Natural killer cell treated with Interleukin-12 subunit alpha and Interleukin-12 subunit beta and Interleukin-15 and Interleukin-18, amount 100 ng/mL, for 72 hours (primary cell): Measurements from ENCODE around the gene CDK14. TPM values are rescaled to one million over a fixed set of nuclear protein-coding genes. Genes with fewer than 3 reads are reported as not detected.

ENCODE experiments used
- ATAC-seq, 2 donors: fragments of 150-1000 bp; cut with Tn5 transposase in 1 of 2; sonication (Bioruptor Pico), chemical (Tn5 transposase) in 1 of 2; 2 replicates each; pipeline ENCODE4 v1.10.0; 2021
- DNase-seq: peaks from one replicate; pipeline ENCODE4 v3.0.0; 2022; ENCODE audit warnings: low spot score
- H3K27ac Mint-ChIP-seq, 2 donors: 1 replicate in 1 of 2; 2 replicates in 1 of 2; pipeline ENCODE4 v1.8.0; 2022; ENCODE audit warnings: mixed read lengths in 2 of 2, mild to moderate bottlenecking in 1 of 2, moderate library complexity in 1 of 2
- H3K27me3 Mint-ChIP-seq, 2 donors: 1 replicate in 1 of 2; 2 replicates in 1 of 2; pipeline ENCODE4 v1.8.0; 2022; ENCODE audit warnings: mixed read lengths in 2 of 2
- H3K36me3 Mint-ChIP-seq: one replicate; pipeline ENCODE4 v1.8.0; 2022; ENCODE audit warnings: mixed read lengths
- H3K4me1 Mint-ChIP-seq, 2 donors: 1 replicate in 1 of 2; 2 replicates in 1 of 2; pipeline ENCODE4 v1.8.0; 2022; ENCODE audit warnings: low read depth in 2 of 2, mixed read lengths in 2 of 2, mild to moderate bottlenecking in 1 of 2
- H3K4me3 Mint-ChIP-seq: one replicate; pipeline ENCODE4 v1.8.0; 2022; ENCODE audit warnings: mixed read lengths
- H3K9me3 Mint-ChIP-seq: 2 replicates; pipeline ENCODE4 v1.8.0; 2022; ENCODE audit warnings: mixed read lengths
- total RNA-seq, 2 donors: library from RNA; stranded (reverse); gene quantifications; one replicate each; pipeline ENCODE4 v1.2.3, GENCODE V29; 2022

The CDK14 gene
- total RNA-seq, 2 donors from 2014 or later, result 0.76 to 2.8 TPM

GRCh38 chr7:91079487-91079886 is 483.4 kb downstream of the CDK14 start:
- no peaks in the 10 kb centered on the region for H3K4me1 Mint-ChIP-seq
- no peak overlapping the region for H3K4me3 Mint-ChIP-seq
- peaks cover 0 to 2% of the 10 kb centered on the region in 2 donors for H3K27me3 Mint-ChIP-seq
- no peaks in the 10 kb centered on the region for H3K36me3 Mint-ChIP-seq
- DNase-seq (no peak), ATAC-seq (no peak)
- H3K27ac Mint-ChIP-seq, result no peak overlapping the region
- peaks cover 3% of the 10 kb centered on the region for H3K9me3 Mint-ChIP-seq

GRCh38 chr7:91080351-91080750 is 484.2 kb downstream of the CDK14 start:
- H3K27ac Mint-ChIP-seq, result no peak overlapping the region

DNA sequence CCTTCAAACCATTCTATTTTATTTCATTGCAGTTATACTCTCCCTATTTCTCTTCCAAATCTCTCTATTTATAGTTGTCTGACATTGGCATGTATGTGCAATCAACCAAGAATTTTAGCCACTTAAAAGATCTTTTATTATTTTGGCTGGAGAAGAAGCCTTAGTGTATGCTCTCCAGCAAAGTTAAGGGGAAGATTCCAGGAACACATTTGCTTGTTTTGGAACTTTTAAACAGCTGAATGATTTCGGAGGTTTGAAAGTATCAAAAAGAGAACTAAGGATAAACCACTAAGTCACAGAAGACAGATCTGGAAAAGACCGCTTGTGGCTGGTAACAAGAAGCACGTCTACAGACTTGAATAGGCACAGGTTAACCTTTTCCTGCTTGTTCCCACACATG is 485.9 kb downstream of the CDK14 start:
- H3K36me3 Mint-ChIP-seq, result no peaks in the 10 kb centered on the region
- no peak overlapping the region for H3K4me3 Mint-ChIP-seq
- H3K9me3 Mint-ChIP-seq, result peaks cover 2% of the 10 kb centered on the region
- no peaks in the 10 kb centered on the region for H3K4me1 Mint-ChIP-seq
- DNase-seq (no peak), ATAC-seq (no peak)
- no peaks in the 10 kb centered on the region for H3K27me3 Mint-ChIP-seq
- no peak overlapping the region for H3K27ac Mint-ChIP-seq

More at GRCh38 chr7:91080351-91080750, 484.2 kb downstream of the CDK14 start:
- Mint-ChIP-seq H3K4me1 (no peaks in the 10 kb centered on the region), H3K36me3 (no peaks in the 10 kb centered on the region), H3K4me3 (no peak overlapping the region), H3K9me3 (peaks cover 3% of the 10 kb centered on the region), H3K27me3 (no peaks in the 10 kb centered on the region)
- ATAC-seq, result no peak
- no peak for DNase-seq

DNA sequence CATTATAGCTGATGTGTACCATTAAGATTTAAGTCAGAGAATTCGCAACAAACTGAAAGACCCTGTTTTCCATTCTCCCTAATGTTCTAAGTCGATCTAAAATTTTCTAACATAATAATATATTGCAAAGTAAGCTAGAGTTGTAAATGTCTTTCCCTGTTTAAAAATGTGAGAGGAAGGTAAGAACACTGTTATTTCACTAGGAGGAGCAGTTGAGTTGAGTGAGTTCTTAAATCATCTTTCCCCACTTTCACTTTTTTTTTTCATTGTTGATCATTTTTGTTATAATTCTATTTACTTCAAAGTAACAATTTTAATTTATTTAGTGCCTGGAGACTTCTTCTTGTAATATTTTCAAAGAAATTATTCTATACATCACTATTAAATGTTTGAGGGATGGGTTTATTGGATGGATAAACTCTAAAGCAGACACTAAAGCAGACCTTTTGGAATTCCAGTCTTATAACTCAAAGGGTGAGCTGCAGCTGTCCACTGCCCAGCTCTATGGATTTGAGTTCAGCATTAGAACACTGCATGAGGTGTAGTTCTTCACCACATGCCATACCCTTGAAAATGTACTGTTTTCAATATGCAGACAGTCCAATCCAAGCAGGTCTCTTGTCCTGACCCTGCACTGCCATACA is 486.9 kb downstream of the CDK14 start:
- ATAC-seq, result no peak

GRCh38 chr7:91083855-91084644 is 487.9 kb downstream of the CDK14 start:
- H3K4me1 Mint-ChIP-seq, result no peaks in the 10 kb centered on the region
- no peak for ATAC-seq

More for the DNA sequence above, 486.9 kb downstream of the CDK14 start:
- Mint-ChIP-seq H3K27ac (no peak overlapping the region), H3K9me3 (no peaks in the 10 kb centered on the region), H3K36me3 (no peaks in the 10 kb centered on the region), H3K4me3 (no peak overlapping the region), H3K27me3 (no peaks in the 10 kb centered on the region), H3K4me1 (no peaks in the 10 kb centered on the region)
- no peak for DNase-seq

DNA sequence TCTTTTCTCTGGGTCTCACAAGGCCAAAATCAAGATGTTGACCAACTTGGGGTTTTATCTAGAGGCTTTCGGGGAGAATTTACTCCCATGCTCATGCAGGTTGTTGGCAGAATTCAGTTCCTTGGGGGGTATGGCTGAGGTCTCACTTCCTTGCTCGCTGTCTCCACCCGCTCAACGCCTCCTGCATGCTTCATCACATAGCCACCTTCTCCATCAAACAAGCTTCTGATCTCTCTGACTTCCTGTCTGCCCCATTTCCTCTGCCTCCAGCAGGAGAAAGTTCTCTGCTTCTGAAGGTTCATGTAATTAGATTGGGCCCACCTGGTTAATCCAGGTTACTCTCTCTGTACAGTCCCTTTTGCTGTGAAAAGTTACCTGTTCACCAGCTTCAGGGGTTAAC is 489.1 kb downstream of the CDK14 start:
- Mint-ChIP-seq H3K4me1 (no peaks in the 10 kb centered on the region), H3K9me3 (no peaks in the 10 kb centered on the region), H3K27me3 (no peaks in the 10 kb centered on the region), H3K36me3 (no peaks in the 10 kb centered on the region), H3K27ac (no peak overlapping the region), H3K4me3 (no peak overlapping the region)
- ATAC-seq (no peak), DNase-seq (no peak)

More at GRCh38 chr7:91083855-91084644, 487.9 kb downstream of the CDK14 start:
- H3K36me3 Mint-ChIP-seq, result no peaks in the 10 kb centered on the region
- H3K27me3 Mint-ChIP-seq, result no peaks in the 10 kb centered on the region
- no peaks in the 10 kb centered on the region for H3K9me3 Mint-ChIP-seq
- no peak overlapping the region for H3K27ac Mint-ChIP-seq
- no peak overlapping the region for H3K4me3 Mint-ChIP-seq
- DNase-seq, result no peak

- H3K9me3 Mint-ChIP-seq, result no peaks in the 10 kb centered on the region
- H3K36me3 Mint-ChIP-seq, result no peaks in the 10 kb centered on the region
- no peaks in the 10 kb centered on the region for H3K27me3 Mint-ChIP-seq
- no peak overlapping the region for H3K27ac Mint-ChIP-seq
- no peaks in the 10 kb centered on the region for H3K4me1 Mint-ChIP-seq
- DNase-seq (no peak), ATAC-seq (no peak)
- no peak overlapping the region for H3K4me3 Mint-ChIP-seq
Observed at GRCh38 chr7:91086200-91086599, 490.1 kb downstream of the CDK14 start.

- Mint-ChIP-seq H3K4me3 (no peak overlapping the region), H3K27me3 (no peaks in the 10 kb centered on the region), H3K27ac (no peak overlapping the region), H3K36me3 (no peaks in the 10 kb centered on the region), H3K4me1 (no peaks in the 10 kb centered on the region), H3K9me3 (no peaks in the 10 kb centered on the region)
- ATAC-seq (no peak), DNase-seq (no peak)
Observed at GRCh38 chr7:91088156-91088555, 492.0 kb downstream of the CDK14 start.

- Mint-ChIP-seq H3K27me3 (no peaks in the 10 kb centered on the region), H3K36me3 (no peaks in the 10 kb centered on the region), H3K4me1 (no peaks in the 10 kb centered on the region), H3K27ac (no peak overlapping the region), H3K4me3 (no peak overlapping the region), H3K9me3 (no peaks in the 10 kb centered on the region)
- DNase-seq (no peak), ATAC-seq (no peak)
Observed at GRCh38 chr7:91088691-91089090, 492.6 kb downstream of the CDK14 start.

DNA sequence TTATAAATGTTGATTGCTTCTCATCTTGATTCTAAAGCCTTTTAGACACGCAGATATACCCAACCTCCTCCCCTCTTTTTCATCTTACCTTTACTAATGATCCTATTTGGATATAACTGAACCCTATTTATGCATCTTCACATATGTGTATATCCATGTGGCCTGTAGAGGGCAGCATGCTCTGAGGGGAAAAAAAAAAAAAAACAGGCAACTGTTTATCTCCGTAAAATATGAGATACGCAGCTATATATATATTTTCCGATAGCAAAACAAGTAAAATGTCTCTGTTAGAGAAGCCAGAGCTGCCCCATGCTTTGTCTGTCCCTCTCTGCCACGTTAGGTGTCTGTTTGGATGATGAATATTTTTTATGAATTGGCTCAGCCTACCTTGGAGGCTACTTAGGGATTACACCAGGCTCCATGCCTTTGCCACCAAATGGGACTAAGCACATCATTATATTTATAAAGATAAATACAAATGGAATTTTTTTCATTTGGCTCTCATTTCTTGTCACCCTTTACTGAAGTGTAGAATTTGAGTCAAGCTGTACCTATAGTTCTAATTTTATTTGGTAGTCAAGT is 493.4 kb downstream of the CDK14 start:
- no peaks in the 10 kb centered on the region for H3K27me3 Mint-ChIP-seq
- ATAC-seq (no peak), DNase-seq (no peak)
- no peaks in the 10 kb centered on the region for H3K36me3 Mint-ChIP-seq
- no peaks in the 10 kb centered on the region for H3K9me3 Mint-ChIP-seq
- H3K27ac Mint-ChIP-seq, result no peak overlapping the region
- H3K4me1 Mint-ChIP-seq, result no peaks in the 10 kb centered on the region
- no peak overlapping the region for H3K4me3 Mint-ChIP-seq

DNA sequence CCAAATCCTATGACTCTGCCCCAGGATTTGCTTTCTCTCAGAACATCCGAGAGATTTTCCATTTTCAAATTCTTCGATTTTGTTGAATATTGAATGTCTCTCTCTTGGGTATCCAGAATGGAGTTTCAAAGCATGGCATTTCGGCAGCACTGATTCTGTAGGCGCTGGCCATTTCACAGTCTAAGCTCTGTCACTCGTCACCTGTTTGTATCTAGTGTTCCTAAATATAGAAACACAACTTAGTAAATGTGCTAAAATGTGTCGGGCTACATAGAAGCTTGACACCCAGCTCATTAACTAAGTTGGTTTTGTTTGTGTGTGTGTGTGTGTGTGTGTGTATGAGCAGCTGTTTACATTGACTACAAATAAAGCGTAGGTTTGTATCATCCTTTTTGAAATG is 494.6 kb downstream of the CDK14 start:
- no peak overlapping the region for H3K4me3 Mint-ChIP-seq
- DNase-seq (no peak), ATAC-seq (no peak)
- no peaks in the 10 kb centered on the region for H3K4me1 Mint-ChIP-seq
- no peaks in the 10 kb centered on the region for H3K27me3 Mint-ChIP-seq
- no peak overlapping the region for H3K27ac Mint-ChIP-seq
- peaks cover 2% of the 10 kb centered on the region for H3K9me3 Mint-ChIP-seq
- H3K36me3 Mint-ChIP-seq, result no peaks in the 10 kb centered on the region

DNA sequence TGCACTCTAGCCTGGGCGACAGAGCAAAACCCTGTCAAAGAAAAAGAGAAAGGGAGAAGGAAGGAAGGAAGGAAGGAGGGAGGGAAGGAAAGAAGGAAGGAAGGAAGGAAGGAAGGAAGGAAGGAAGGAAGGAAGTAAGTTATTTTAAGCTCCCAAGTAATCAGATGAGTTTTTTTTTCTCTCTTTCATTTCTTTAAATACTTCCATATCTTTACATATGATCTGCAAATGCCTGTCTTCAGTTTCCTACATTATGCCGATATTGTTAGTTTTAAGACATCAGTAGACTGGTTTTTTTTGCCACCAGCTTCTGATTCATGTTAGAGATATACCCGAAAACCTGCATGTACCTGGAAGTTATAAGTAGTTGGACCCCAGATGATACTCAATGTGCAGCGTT is 495.5 kb downstream of the CDK14 start:
- Mint-ChIP-seq H3K36me3 (no peaks in the 10 kb centered on the region), H3K4me3 (no peak overlapping the region), H3K4me1 (no peaks in the 10 kb centered on the region), H3K27ac (no peak overlapping the region), H3K9me3 (peaks cover 2% of the 10 kb centered on the region), H3K27me3 (no peaks in the 10 kb centered on the region)
- no peak for DNase-seq
- ATAC-seq, result no peak

GRCh38 chr7:91093181-91093580 is 497.1 kb downstream of the CDK14 start:
- ATAC-seq, result no peak

DNA sequence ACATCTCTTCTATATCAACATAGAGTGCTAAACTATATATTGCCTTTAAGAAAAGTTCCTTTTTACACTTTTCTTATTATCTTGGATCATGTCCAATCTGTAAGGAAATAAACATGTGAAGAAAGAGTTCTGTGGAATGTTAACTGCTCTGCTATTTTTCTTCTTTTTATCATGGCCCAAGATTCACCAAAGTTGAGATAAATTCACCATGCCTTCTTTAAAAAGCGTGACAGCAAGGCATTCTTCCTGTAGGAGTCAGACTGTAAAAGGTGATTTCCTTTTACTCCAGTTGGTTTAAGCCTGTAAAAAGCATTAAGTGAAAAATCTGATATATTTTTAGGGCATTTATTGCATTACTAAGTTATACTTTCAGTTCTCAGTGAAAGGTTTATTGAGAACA is 502.4 kb downstream of the CDK14 start:
- no peak overlapping the region for H3K27ac Mint-ChIP-seq
- peaks cover 6% of the 10 kb centered on the region for H3K9me3 Mint-ChIP-seq
- H3K4me1 Mint-ChIP-seq, result no peaks in the 10 kb centered on the region
- ATAC-seq, result no peak
- no peak for DNase-seq
- no peaks in the 10 kb centered on the region for H3K27me3 Mint-ChIP-seq
- no peak overlapping the region for H3K4me3 Mint-ChIP-seq
- H3K36me3 Mint-ChIP-seq, result no peaks in the 10 kb centered on the region

More at GRCh38 chr7:91093181-91093580, 497.1 kb downstream of the CDK14 start:
- Mint-ChIP-seq H3K9me3 (peaks cover 2% of the 10 kb centered on the region), H3K27ac (no peak overlapping the region), H3K27me3 (no peaks in the 10 kb centered on the region), H3K4me3 (no peak overlapping the region), H3K36me3 (no peaks in the 10 kb centered on the region), H3K4me1 (no peaks in the 10 kb centered on the region)
- DNase-seq, result no peak
